Ureter (tissue), 1 donor: ENCODE results near the gene PTCD2. TPM values are rescaled to one million over a fixed set of nuclear protein-coding genes. Genes with fewer than 3 reads are reported as not detected.

Experiments
- DNase-seq: peaks from one replicate; pipeline ENCODE4 v3.0.0-alpha.2; 2020; ENCODE audit warnings: low spot score
- total RNA-seq: library from RNA; stranded (reverse); gene quantifications from one replicate; pipeline ENCODE4 v1.2.4, GENCODE V29; 2023
- donor health status: DM: yes; HTN: yes; CAD: no.

Gene PTCD2
- total RNA-seq, 1 donor from 2014 or later = 17.0 TPM

DNA sequence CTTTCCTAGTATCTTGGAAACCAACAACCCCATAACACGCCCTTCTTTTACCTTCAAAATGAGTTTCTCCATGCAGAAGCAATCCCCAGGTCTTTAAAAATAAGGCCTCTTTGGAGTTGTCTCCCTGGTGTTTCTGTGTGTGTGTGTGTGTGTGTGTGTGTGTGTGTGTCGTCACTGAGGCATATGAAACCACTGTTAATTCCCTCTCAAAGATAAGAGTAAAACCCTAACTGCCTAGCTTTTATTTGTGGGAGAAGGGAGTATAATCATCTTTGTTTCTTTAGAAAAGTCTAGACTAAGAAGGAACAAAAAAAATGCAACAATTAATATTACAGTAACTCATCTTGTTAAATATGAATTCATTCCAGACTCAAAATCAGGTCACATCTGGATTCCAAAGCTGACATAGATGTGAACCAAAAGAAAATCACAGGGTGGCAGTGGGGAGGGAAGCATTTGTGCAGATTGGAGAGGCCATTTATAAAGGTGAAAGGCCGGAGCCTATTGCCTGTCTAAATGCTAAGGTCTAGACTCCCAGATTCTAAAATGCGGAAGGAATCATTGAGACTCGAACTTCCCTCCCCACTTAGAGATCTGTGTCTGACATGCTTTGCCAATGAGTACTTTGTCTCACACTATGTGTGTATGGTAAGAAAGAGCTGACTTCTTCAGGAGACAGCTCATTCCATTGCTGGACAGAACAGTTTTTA, 95.6 kb downstream of the PTCD2 start:
- no peak for DNase-seq

DNA sequence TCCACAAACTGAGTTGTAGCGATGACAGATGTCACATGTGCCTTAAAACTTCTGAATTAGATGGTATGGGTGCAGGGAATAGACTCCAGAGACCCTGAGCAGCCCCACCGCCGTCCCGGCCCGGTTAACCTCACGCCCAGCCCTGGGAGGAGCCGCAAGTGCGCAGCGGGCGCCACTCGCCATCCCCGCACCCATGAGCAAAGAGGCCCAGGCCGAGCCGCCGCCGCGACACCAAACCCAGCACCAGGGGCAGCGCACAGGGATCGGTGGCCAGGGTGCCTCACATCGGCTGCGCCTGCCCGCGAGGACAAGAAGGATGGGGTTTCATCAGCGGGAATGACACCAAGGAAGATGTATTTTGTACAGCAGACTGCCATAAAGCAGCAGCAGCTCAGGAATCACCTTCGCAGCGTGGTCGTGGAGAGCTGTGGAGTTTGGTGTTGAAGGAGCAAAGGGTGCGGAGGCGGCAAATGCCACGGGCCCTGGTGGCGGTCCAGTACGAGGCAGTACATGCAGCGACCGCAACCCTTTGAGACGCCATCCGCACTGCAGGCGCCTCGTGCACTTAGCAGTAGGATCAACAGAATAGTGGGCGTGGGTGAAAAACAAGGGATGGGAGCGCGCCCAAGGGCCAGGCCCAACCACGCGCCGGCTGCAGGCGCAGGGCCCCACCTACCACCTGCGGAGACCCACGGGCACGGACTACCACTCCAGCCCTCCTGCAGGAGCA, 97.3 kb downstream of the PTCD2 start:
- no peak for DNase-seq

Other genes with a start within 250 kb of the PTCD2 start
- gene MAP1B, start 212.9 kb upstream of the PTCD2 start, total RNA-seq = 128 TPM
- gene MRPS27, start 133 bp upstream of the PTCD2 start, total RNA-seq = 69.0 TPM
- gene ZNF366, start 187.0 kb downstream of the PTCD2 start, total RNA-seq = 6.0 TPM